HepG2 (cell line): ENCODE data around the gene NCKAP1. TPM values are rescaled to one million over a fixed set of nuclear protein-coding genes. Genes with fewer than 3 reads are reported as not detected.

ENCODE experiments used
- ATAC-seq: fragments of 200-7000 bp; cut with Tn5 transposase; 3 replicates; pipeline ENCODE4 v1.9.1; 2020; ENCODE audit warnings: mild to moderate bottlenecking, moderate library complexity
- BruUV-seq: library from RNA; stranded (reverse); fragments of 400-500 nt; replicated peaks from 2 replicates; lab custom pipeline; 2021; lab: Mats Ljungman, UMichigan
- CTCF ChIA-PET: fragments of 300-600 bp; formaldehyde crosslinking; extraction: SDS; loops from one replicate; lab custom pipeline; 2021; ENCODE audit warnings: low total read pairs, inconsistent platforms, low intra/inter-chr PET ratio; lab: Yijun Ruan, JAX
- POLR2A ChIA-PET: fragments of 350-600 bp; sonication (Branson Sonifier 250); formaldehyde crosslinking; loops from one replicate; lab custom pipeline; 2020; ENCODE audit warnings: antibody characterized with exemption, inconsistent platforms; lab: Yijun Ruan, JAX
- DNase-seq: peaks from one replicate; pipeline ENCODE4 v3.0.0-alpha.2; 2015; ENCODE audit warnings: low spot score
- FAIRE-seq: peaks from 3 replicates; lab custom pipeline; 2011; peaks lifted over from hg19 to GRCh38; lab: Jason Lieb, UNC
- H2AFZ ChIP-seq: one replicate; pipeline ENCODE4 v1.6.1; 2011; ENCODE audit warnings: low read length, inconsistent platforms
- H3K27ac ChIP-seq: fragments of 300-600 bp; 3 replicates; pipeline ENCODE4 v1.8.0; 2011; ENCODE audit warnings: mixed run types, mild to moderate bottlenecking, mixed read lengths, low read length, inconsistent platforms; ENCODE audit not compliant: insufficient read depth; ENCODE audit errors: extremely low read length
- H3K27me3 ChIP-seq, 2 experiments: fragments of 200-600 bp in 1 of 2; 2 replicates in 1 of 2; 3 replicates in 1 of 2; pipeline versions ENCODE4 v1.6.0 to v1.8.0; 2011; ENCODE audit warnings: low read length in 2 of 2, mild to moderate bottlenecking in 2 of 2, moderate library complexity in 2 of 2, inconsistent platforms in 1 of 2; ENCODE audit not compliant: insufficient read depth in 2 of 2, control insufficient read depth in 1 of 2
- H3K36me3 ChIP-seq, 2 experiments: fragments of 200-600 bp in 1 of 2; replicated peaks in 1 of 2; 2 replicates in 1 of 2; 3 replicates in 1 of 2; pipeline versions ENCODE4 v1.5.1 to v1.8.0; 2011; ENCODE audit warnings: low read length in 2 of 2, inconsistent platforms in 1 of 2; ENCODE audit not compliant: insufficient read depth in 2 of 2, control insufficient read depth in 1 of 2
- H3K4me1 ChIP-seq: 2 replicates; pipeline ENCODE4 v1.5.1; 2012; ENCODE audit warnings: low read length, inconsistent platforms; ENCODE audit not compliant: insufficient read depth
- H3K4me2 ChIP-seq: 2 replicates; pipeline ENCODE4 v1.6.0; 2011; ENCODE audit warnings: low read depth, low read length, inconsistent platforms
- H3K4me3 ChIP-seq, 3 experiments: fragments of 200-600 bp in 1 of 3; sonication (generic), shearing (Covaris generic) in 1 of 3; replicated peaks in 1 of 3; 2 replicates each; pipeline ENCODE4 v1.5.1; 2011 to 2016; ENCODE audit warnings: low read length in 3 of 3, inconsistent platforms in 2 of 3, low read depth in 2 of 3, mild to moderate bottlenecking in 2 of 3, control low read depth in 1 of 3, mixed read lengths in 1 of 3; ENCODE audit not compliant: insufficient read depth in 1 of 3
- H3K79me2 ChIP-seq: one replicate; pipeline ENCODE4 v1.6.1; 2011; ENCODE audit warnings: low read length, inconsistent platforms; ENCODE audit not compliant: insufficient read depth
- H3K9ac ChIP-seq: 2 replicates; pipeline ENCODE4 v1.6.0; 2011; ENCODE audit warnings: mild to moderate bottlenecking, low read depth, low read length, inconsistent platforms; ENCODE audit not compliant: insufficient read depth
- H3K9me3 ChIP-seq: 2 replicates; pipeline ENCODE4 v1.5.1; 2012; ENCODE audit warnings: mild to moderate bottlenecking, low read length
- H4K20me1 ChIP-seq: 2 replicates; pipeline ENCODE4 v1.6.0; 2011; ENCODE audit warnings: inconsistent platforms, mild to moderate bottlenecking, low read length, moderate library complexity; ENCODE audit not compliant: insufficient read depth
- DPF2 ChIP-seq: sonication (generic); formaldehyde crosslinking; IDR thresholded peaks from 2 replicates; pipeline ENCODE4 v1.4.0; 2020; ENCODE audit warnings: mild to moderate bottlenecking, low read depth, missing genetic modification reagents, borderline replicate concordance
- EED ChIP-seq: sonication (generic); formaldehyde crosslinking; IDR thresholded peaks from 2 replicates; pipeline ENCODE4 v1.5.0; 2020; ENCODE audit warnings: mild to moderate bottlenecking, missing genetic modification reagents
- KMT2B ChIP-seq: IDR thresholded peaks from 2 replicates; pipeline ENCODE4 v1.6.1; 2016; ENCODE audit warnings: missing genetic modification reagents, missing compliant biosample characterization
- NKX3-1 ChIP-seq: sonication (generic); formaldehyde crosslinking; IDR thresholded peaks from 2 replicates; pipeline ENCODE4 v1.5.0; 2020; ENCODE audit warnings: missing genetic modification reagents
- ZNF12 ChIP-seq: sonication (generic); formaldehyde crosslinking; IDR thresholded peaks from 2 replicates; pipeline ENCODE4 v1.5.0; 2020; ENCODE audit warnings: missing genetic modification reagents
- ZNF597 ChIP-seq: sonication (generic); formaldehyde crosslinking; IDR thresholded peaks from 2 replicates; pipeline ENCODE4 v1.5.0; 2020; ENCODE audit warnings: missing genetic modification reagents
- WGBS: methylation state at CpG from one replicate; pipeline ENCODE4 v1.1.6; 2017; ENCODE audit warnings: low lambda C conversion rate; 5-methylcytosine and 5-hydroxymethylcytosine counted together
- in situ Hi-C: cut with HindIII; loops from 2 replicates; pipeline ENCODE4 v1.10.0; 2017; ENCODE audit warnings: low pct_unique_long_range_greater_than_20kb; ENCODE audit not compliant: extremely low pct_ligation_motif_present
- intact Hi-C: fragments of 100-400 bp; cut with micrococcal nuclease; formaldehyde crosslinking; loops from one replicate; pipeline ENCODE4 v1.10.0; 2022; ENCODE audit not compliant: unreplicated experiment
- polyA plus RNA-seq, 8 experiments: library from polyadenylated mRNA; depleted of rRNA in 3 of 8; stranded (reverse) in 7 of 8; unstranded in 1 of 8; fragments of >200 nt; fragmentation: Illumina TruSeq in 4 of 8; extraction: Trizol in 4 of 8; gene quantifications; 2 replicates each; pipeline versions ENCODE4 v1.2.1 to v1.2.3, GENCODE V29; 2011 to 2016; ENCODE audit warnings: low read depth in 4 of 8, missing spikeins in 1 of 8, mixed read lengths in 1 of 8; ENCODE audit not compliant: insufficient read depth in 1 of 8
- total RNA-seq, 5 experiments: library from RNA; depleted of rRNA; stranded (reverse); fragments of >200 nt; fragmentation: Illumina TruSeq; extraction: Trizol; gene quantifications; 2 replicates each; pipeline ENCODE4 v1.2.3, GENCODE V29; 2016; ENCODE audit warnings: low read depth in 1 of 5

NCKAP1 gene
- total and polyA plus RNA-seq, 2 of the 13 experiments (the other 11 are each of a cell fraction or from before 2014, with no cell fraction given): 72.1 to 96.3 TPM

- no TSS peak for BruUV-seq
- Histone ChIP-seq H2AFZ (no peak overlapping the region), H3K79me2 (no peaks in the 10 kb centered on the region)
- POLR2A ChIA-PET: no interaction called here
- no peak for FAIRE-seq
- TF ChIP-seq ZNF597: no peak
- TF ChIP-seq NKX3-1: no peak
- TF ChIP-seq, all 625 proteins: peak for 0
- no peak overlapping the region for H3K27ac ChIP-seq
- CTCF ChIA-PET: no interaction called here
- DNase-seq (no peak), ATAC-seq (no peak)
- peaks cover under 1% of the 10 kb centered on the region; the same call in 1 of the 2 replicates for H3K4me1 ChIP-seq
- H3K9ac ChIP-seq: no peak overlapping the region
- no peaks in the 10 kb centered on the region for H3K27me3 ChIP-seq
- H3K9me3 ChIP-seq: no peaks in the 10 kb centered on the region
- peaks cover 0 to 27% of the 10 kb centered on the region in 2 experiments; a peak in 3 of 5 replicates for H3K36me3 ChIP-seq
- no peak overlapping the region for H3K4me2 ChIP-seq
- in situ Hi-C loops (no loop called here), intact Hi-C loops (no loop called here)
- no peaks in the 10 kb centered on the region for H4K20me1 ChIP-seq
- H3K4me3 ChIP-seq: no peak overlapping the region
Measured at GRCh38 chr2:182917924-182918323, 120.3 kb downstream of the NCKAP1 start.

- Histone ChIP-seq H3K4me2 (no peak overlapping the region), H3K36me3 (peaks cover 0 to 20% of the 10 kb centered on the region in 2 experiments; a peak in 2 of 5 replicates), H3K9ac (no peak overlapping the region), H3K4me3 (no peak overlapping the region), H3K79me2 (no peaks in the 10 kb centered on the region), H4K20me1 (no peaks in the 10 kb centered on the region), H2AFZ (no peak overlapping the region), H3K9me3 (no peaks in the 10 kb centered on the region), H3K27ac (no peak overlapping the region), H3K27me3 (no peaks in the 10 kb centered on the region), H3K4me1 (peaks cover 15% of the 10 kb centered on the region)
- DNase-seq (no peak), FAIRE-seq (no peak), ATAC-seq (no peak)
- intact Hi-C loops: no loop called here
- in situ Hi-C loops: no loop called here
- no peak for TF ChIP-seq DPF2 (CRISPR knock-in tag)
- no peak for TF ChIP-seq EED (CRISPR knock-in tag)
- no peak for TF ChIP-seq ZNF12 (CRISPR knock-in tag)
- TF ChIP-seq KMT2B: no peak
- POLR2A ChIA-PET: no interaction called here
- 98% methylated on average over 2 of the region's 2 CpGs for WGBS
- CTCF ChIA-PET: no interaction called here
- BruUV-seq: no TSS peak
Measured at GRCh38 chr2:182916417-182916816, 121.8 kb downstream of the NCKAP1 start.
